OCI-LY7 (cell line): ENCODE measurements around the gene RNF130. TPM values are rescaled to one million over a fixed set of nuclear protein-coding genes. Genes with fewer than 3 reads are reported as not detected.

ENCODE experiments used
- BruUV-seq: library from RNA; stranded (reverse); fragments of 400-500 nt; replicated peaks from 2 replicates; lab custom pipeline; 2021; lab: Mats Ljungman, UMichigan
- CTCF ChIA-PET: fragments of 300-600 bp; sonication (Branson Sonifier 250); formaldehyde crosslinking; loops from one replicate; lab custom pipeline; 2022; ENCODE audit warnings: antibody characterized with exemption; ENCODE audit not compliant: unreplicated experiment; lab: Charles Lee
- POLR2A ChIA-PET: fragments of 300-600 bp; sonication (Branson Sonifier 250); formaldehyde crosslinking; loops from one replicate; lab custom pipeline; 2022; ENCODE audit warnings: antibody characterized with exemption; lab: Charles Lee
- DNase-seq: peaks from one replicate; pipeline ENCODE4 v3.0.0-alpha.2; 2015; ENCODE audit warnings: low spot score
- H2AFZ ChIP-seq: fragments of 200-600 bp; sonication (generic), shearing (Covaris generic); 2 replicates; pipeline ENCODE4 v1.6.1; 2014; ENCODE audit warnings: mild to moderate bottlenecking, antibody characterized with exemption, low read length, moderate library complexity
- H3K27ac ChIP-seq: fragments of 200-600 bp; sonication (generic); 2 replicates; pipeline ENCODE4 v1.5.1; 2014; ENCODE audit warnings: mixed run types, low read depth, mild to moderate bottlenecking, moderate library complexity, low read length, inconsistent platforms; ENCODE audit not compliant: poor library complexity, severe bottlenecking
- H3K36me3 ChIP-seq: fragments of 200-600 bp; sonication (generic); 2 replicates; pipeline ENCODE4 v1.6.1; 2014; ENCODE audit warnings: mild to moderate bottlenecking, antibody characterized with exemption, low read length, moderate library complexity, mixed read lengths; ENCODE audit not compliant: insufficient read depth
- H3K4me1 ChIP-seq: fragments of 200-600 bp; sonication (generic); 2 replicates; pipeline ENCODE4 v1.5.1; 2014; ENCODE audit warnings: mild to moderate bottlenecking, low read length; ENCODE audit not compliant: insufficient read depth, poor library complexity, severe bottlenecking
- H3K4me2 ChIP-seq: fragments of 200-600 bp; sonication (generic); 2 replicates; pipeline ENCODE4 v1.6.1; 2014; ENCODE audit warnings: mild to moderate bottlenecking, low read length
- H3K4me3 ChIP-seq: fragments of 200-600 bp; sonication (generic); 2 replicates; pipeline ENCODE4 v1.5.1; 2014; ENCODE audit warnings: mild to moderate bottlenecking, low read depth, low read length; ENCODE audit not compliant: poor library complexity, severe bottlenecking
- H3K79me2 ChIP-seq: fragments of 200-600 bp; sonication (generic); 2 replicates; pipeline ENCODE4 v1.6.1; 2016; ENCODE audit warnings: low read depth, mild to moderate bottlenecking, low read length, moderate library complexity, mixed read lengths; ENCODE audit not compliant: insufficient read depth
- H3K9me2 ChIP-seq: fragments of 200-600 bp; sonication (generic); 2 replicates; pipeline ENCODE4 v1.6.1; 2016; ENCODE audit warnings: mild to moderate bottlenecking, low read length, mixed read lengths; ENCODE audit not compliant: insufficient read depth
- H3K9me3 ChIP-seq: fragments of 200-600 bp; sonication (generic); 2 replicates; pipeline ENCODE4 v1.6.1; 2014; ENCODE audit warnings: mild to moderate bottlenecking, mixed run types, low read length, mixed read lengths
- H4K20me1 ChIP-seq: fragments of 200-600 bp; sonication (generic); 2 replicates; pipeline ENCODE4 v1.6.1; 2014; ENCODE audit warnings: mild to moderate bottlenecking, antibody characterized with exemption, low read length, moderate library complexity, mixed read lengths; ENCODE audit not compliant: insufficient read depth
- EZH2phosphoT487 ChIP-seq: fragments of 200-600 bp; sonication (generic); IDR thresholded peaks from 2 replicates; pipeline ENCODE4 v1.6.1; 2018; ENCODE audit warnings: low read depth, borderline replicate concordance, mild to moderate bottlenecking, mixed run types, antibody characterized with exemption, low read length, moderate library complexity, mixed read lengths
- intact Hi-C: fragments of 100-400 bp; cut with micrococcal nuclease; formaldehyde crosslinking; loops from one replicate; pipeline ENCODE4 v1.10.0; 2022; ENCODE audit not compliant: unreplicated experiment
- total RNA-seq, 2 experiments: library from RNA; depleted of rRNA in 1 of 2; stranded (reverse); fragments of >200 nt in 1 of 2; shearing (Covaris generic) in 1 of 2; gene quantifications; 2 replicates each; pipeline ENCODE4 v1.2.3, GENCODE V29; 2014 to 2022
- TF ChIP-seq, protein P1 (sequence below): fragments of 200-600 bp; sonication (generic); conservative IDR thresholded peaks from 2 replicates; pipeline ENCODE4 v1.5.1; 2014; ENCODE audit warnings: mild to moderate bottlenecking, antibody characterized with exemption, low read length, moderate library complexity, mixed read lengths

The RNF130 gene
- total RNA-seq, 2 experiments from 2014 or later, result 0.16 TPM; not detected in 1

DNA sequence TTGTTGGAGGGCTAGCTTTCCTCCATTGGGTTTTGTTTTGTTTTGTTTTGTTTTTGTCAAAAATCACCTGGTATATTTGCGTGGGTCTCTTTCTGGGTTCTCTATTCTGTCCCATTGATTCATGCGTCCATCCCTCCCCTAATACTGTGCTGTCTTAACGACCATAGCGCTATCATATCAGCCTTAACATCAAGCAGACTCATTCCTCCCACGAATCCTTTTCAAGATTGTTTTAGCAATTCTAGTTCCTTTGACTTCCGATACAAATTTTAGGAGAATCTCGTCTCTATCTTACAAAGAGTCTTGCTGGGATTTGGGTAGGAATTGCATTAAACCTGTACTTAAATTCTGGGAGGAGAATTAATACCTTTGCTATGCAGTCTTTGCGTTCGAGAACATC is 31.1 kb upstream of the RNF130 start:
- intact Hi-C loops, result no loop called here
- Histone ChIP-seq H4K20me1 (no peaks in the 10 kb centered on the region), H3K27ac (no peak overlapping the region), H3K36me3 (no peaks in the 10 kb centered on the region), H3K9me3 (peaks cover 8% of the 10 kb centered on the region; the same call in 1 of the 2 replicates), H3K79me2 (no peaks in the 10 kb centered on the region), H3K4me2 (no peak overlapping the region), H2AFZ (no peak overlapping the region), H3K9me2 (no peaks in the 10 kb centered on the region), H3K4me1 (no peaks in the 10 kb centered on the region), H3K4me3 (no peak overlapping the region)
- DNase-seq, result no peak
- ChIA-PET POLR2A (no interaction called here), CTCF (no interaction called here)
- TF ChIP-seq, protein P1, sequence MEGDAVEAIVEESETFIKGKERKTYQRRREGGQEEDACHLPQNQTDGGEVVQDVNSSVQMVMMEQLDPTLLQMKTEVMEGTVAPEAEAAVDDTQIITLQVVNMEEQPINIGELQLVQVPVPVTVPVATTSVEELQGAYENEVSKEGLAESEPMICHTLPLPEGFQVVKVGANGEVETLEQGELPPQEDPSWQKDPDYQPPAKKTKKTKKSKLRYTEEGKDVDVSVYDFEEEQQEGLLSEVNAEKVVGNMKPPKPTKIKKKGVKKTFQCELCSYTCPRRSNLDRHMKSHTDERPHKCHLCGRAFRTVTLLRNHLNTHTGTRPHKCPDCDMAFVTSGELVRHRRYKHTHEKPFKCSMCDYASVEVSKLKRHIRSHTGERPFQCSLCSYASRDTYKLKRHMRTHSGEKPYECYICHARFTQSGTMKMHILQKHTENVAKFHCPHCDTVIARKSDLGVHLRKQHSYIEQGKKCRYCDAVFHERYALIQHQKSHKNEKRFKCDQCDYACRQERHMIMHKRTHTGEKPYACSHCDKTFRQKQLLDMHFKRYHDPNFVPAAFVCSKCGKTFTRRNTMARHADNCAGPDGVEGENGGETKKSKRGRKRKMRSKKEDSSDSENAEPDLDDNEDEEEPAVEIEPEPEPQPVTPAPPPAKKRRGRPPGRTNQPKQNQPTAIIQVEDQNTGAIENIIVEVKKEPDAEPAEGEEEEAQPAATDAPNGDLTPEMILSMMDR, result no peak
- no peak for TF ChIP-seq EZH2phosphoT487
- BruUV-seq, result no TSS peak

DNA sequence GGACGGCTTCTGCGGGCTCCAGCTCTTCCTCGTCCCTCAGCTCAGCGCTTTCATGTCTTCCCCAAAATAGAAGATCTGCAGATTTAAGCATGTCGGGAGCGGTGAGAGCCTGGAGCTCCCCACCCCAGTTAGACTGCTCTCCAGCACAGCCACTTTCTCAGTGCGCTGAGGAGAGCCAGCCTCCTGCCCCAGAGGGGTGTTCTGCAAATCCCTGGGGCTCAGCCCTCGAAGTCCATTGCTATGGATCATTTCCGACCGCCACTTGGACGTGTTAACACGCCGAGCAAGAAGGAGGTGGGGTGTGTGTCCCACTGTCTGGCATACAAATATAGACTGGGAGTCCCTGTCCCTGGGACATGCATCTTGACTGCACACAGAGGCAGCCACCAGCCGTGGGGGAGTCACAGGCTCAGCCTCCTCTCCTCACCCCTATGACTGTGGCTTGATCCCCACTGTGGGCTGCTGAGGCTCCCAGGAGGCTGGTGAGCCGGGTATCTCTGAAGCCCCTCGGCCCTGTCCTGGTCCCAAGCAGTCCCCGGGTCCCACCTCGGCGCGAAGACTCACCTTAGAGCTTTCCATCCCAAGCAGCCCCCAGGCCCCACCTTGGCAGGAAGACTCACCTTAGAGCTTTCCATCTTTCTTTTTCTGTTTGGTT is 30.0 kb upstream of the RNF130 start:
- Histone ChIP-seq H3K27ac (no peak overlapping the region), H3K4me2 (no peak overlapping the region), H2AFZ (no peak overlapping the region), H3K9me2 (no peaks in the 10 kb centered on the region), H3K4me1 (no peaks in the 10 kb centered on the region), H4K20me1 (no peaks in the 10 kb centered on the region), H3K36me3 (no peaks in the 10 kb centered on the region), H3K9me3 (0 out of 2 replicates have a peak, but pooled peaks cover 1% of the 10 kb centered on the region), H3K4me3 (no peak overlapping the region), H3K79me2 (no peaks in the 10 kb centered on the region)
- BruUV-seq, result no TSS peak
- TF ChIP-seq, protein P1, result no peak
- TF ChIP-seq EZH2phosphoT487, result no peak
- intact Hi-C loops, result no loop called here
- no peak for DNase-seq
- CTCF ChIA-PET, result no interaction called here
- POLR2A ChIA-PET, result no interaction called here

DNA sequence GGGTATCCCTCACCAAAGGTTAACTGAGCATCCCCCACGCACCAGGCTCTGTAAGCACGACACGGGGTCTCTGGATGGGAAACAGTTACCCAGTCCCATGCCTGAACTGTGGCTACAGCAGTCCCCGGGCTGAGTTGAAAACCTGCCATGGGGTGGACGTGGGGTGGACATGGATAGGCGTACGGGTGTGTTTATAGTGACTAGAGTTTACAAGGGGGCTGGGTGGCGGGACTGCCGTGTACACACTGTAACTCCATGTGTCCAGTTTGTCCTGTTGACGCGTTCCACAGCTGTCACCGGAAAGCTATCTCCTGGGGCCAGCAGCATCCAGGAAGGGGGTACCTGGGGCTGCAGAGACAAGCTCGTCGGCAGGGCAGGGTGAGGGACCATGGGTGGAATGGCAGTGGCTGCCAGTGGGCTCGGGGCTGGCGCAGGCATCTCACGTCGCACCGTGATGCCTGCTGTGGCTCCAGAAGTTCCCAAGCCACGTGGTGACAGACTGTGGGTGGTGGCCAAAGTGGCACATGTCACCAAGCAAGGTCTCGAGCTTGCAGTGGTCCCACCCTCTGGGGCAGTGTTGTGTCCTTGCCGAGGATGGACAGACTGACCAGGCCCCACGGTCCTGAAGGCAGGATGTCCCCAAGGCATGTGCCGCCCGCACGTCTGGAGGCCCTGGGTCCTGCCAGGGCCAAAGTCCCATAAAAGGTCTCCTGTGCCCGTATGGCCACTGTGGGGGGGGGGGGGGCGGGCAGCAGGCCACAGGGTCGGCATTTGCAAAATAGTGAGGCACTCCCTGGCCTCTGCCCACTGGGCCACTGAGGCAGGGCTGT is 29.3 kb upstream of the RNF130 start:
- Histone ChIP-seq H3K4me2 (no peak overlapping the region), H2AFZ (no peak overlapping the region), H3K9me3 (no peaks in the 10 kb centered on the region), H3K4me1 (no peaks in the 10 kb centered on the region), H3K4me3 (no peak overlapping the region), H3K9me2 (no peaks in the 10 kb centered on the region), H3K27ac (no peak overlapping the region), H4K20me1 (no peaks in the 10 kb centered on the region), H3K36me3 (no peaks in the 10 kb centered on the region), H3K79me2 (no peaks in the 10 kb centered on the region)
- TF ChIP-seq, protein P1, result no peak
- no peak for TF ChIP-seq EZH2phosphoT487
- CTCF ChIA-PET, result no interaction called here
- no TSS peak for BruUV-seq
- DNase-seq, result no peak
- POLR2A ChIA-PET, result no interaction called here
- intact Hi-C loops, result no loop called here
